Endothelial cell of umbilical vein (primary cell): ENCODE results near the gene PRRX2. TPM values are rescaled to one million over a fixed set of nuclear protein-coding genes. Genes with fewer than 3 reads are reported as not detected.

Experiments used
- BruUV-seq: library from RNA; stranded (reverse); fragments of 400-500 nt; replicated peaks from 2 replicates; lab custom pipeline; 2021; lab: Mats Ljungman, UMichigan
- CTCF ChIA-PET: fragments of 300-600, 350-600 bp; sonication (Branson Sonifier 250); formaldehyde crosslinking; loops from one replicate; lab custom pipeline; 2021; ENCODE audit warnings: antibody characterized with exemption, inconsistent platforms; lab: Charles Lee
- POLR2A ChIA-PET: fragments of 300-600, 350-600 bp; sonication (Branson Sonifier 250); formaldehyde crosslinking; loops from one replicate; lab custom pipeline; 2021; ENCODE audit warnings: antibody characterized with exemption, inconsistent platforms; lab: Charles Lee
- DNase-seq: peaks from one replicate; pipeline ENCODE4 v3.0.0-alpha.2; 2011; ENCODE audit warnings: low read depth, low spot score
- FAIRE-seq: peaks from 2 replicates; lab custom pipeline; 2011; peaks lifted over from hg19 to GRCh38; lab: Jason Lieb, UNC
- H2AFZ ChIP-seq: 2 replicates; pipeline ENCODE4 v1.6.0; 2012; ENCODE audit warnings: low read depth, low read length, control low read depth, inconsistent platforms
- H3K27ac ChIP-seq: 2 replicates; pipeline ENCODE4 v1.5.1; 2011; ENCODE audit warnings: low read depth, mild to moderate bottlenecking, control low read depth, low read length, moderate library complexity; ENCODE audit not compliant: insufficient read depth
- H3K27me3 ChIP-seq, 2 experiments: 2 replicates each; pipeline versions ENCODE4 v1.6.0 to v1.6.1; 2011; ENCODE audit warnings: low read length in 2 of 2, mixed read lengths in 1 of 2; ENCODE audit not compliant: control insufficient read depth in 2 of 2, insufficient read depth in 2 of 2
- H3K36me3 ChIP-seq, 2 experiments: 2 replicates in 1 of 2; 3 replicates in 1 of 2; pipeline ENCODE4 v1.5.1; 2011; ENCODE audit warnings: low read length in 2 of 2, mild to moderate bottlenecking in 1 of 2, moderate library complexity in 1 of 2; ENCODE audit not compliant: control insufficient read depth in 2 of 2, insufficient read depth in 2 of 2; ENCODE audit errors: extremely low read depth in 1 of 2
- H3K4me1 ChIP-seq: 3 replicates; pipeline ENCODE4 v1.5.1; 2011; ENCODE audit warnings: mild to moderate bottlenecking, low read length; ENCODE audit not compliant: control insufficient read depth, insufficient read depth; ENCODE audit errors: extremely low read depth
- H3K4me2 ChIP-seq: 2 replicates; pipeline ENCODE4 v1.6.1; 2011; ENCODE audit warnings: low read length, control low read depth, mixed read lengths; ENCODE audit not compliant: insufficient read depth
- H3K4me3 ChIP-seq, 3 experiments: fragments of 200-600 bp in 1 of 3; sonication (generic), shearing (Covaris generic) in 1 of 3; replicated peaks in 1 of 3; 2 replicates each; pipeline ENCODE4 v1.5.1; 2011 to 2016; ENCODE audit warnings: control low read depth in 3 of 3, low read length in 3 of 3, mild to moderate bottlenecking in 2 of 3, inconsistent platforms in 1 of 3, low read depth in 1 of 3, moderate library complexity in 1 of 3; ENCODE audit not compliant: insufficient read depth in 1 of 3
- H3K79me2 ChIP-seq: 2 replicates; pipeline ENCODE4 v1.6.0; 2012; ENCODE audit warnings: low read length, inconsistent platforms; ENCODE audit not compliant: control insufficient read depth, insufficient read depth
- H3K9ac ChIP-seq: replicated peaks from 2 replicates; pipeline ENCODE3; 2011; ENCODE audit warnings: low read length, control low read depth; ENCODE audit not compliant: insufficient read depth; ENCODE audit errors: extremely low read depth
- H3K9me1 ChIP-seq: replicated peaks from 3 replicates; pipeline ENCODE4 v1.6.0; 2011; ENCODE audit warnings: mild to moderate bottlenecking, low read length; ENCODE audit not compliant: control insufficient read depth, insufficient read depth; ENCODE audit errors: extremely low read depth
- H3K9me3 ChIP-seq: replicated peaks from 2 replicates; pipeline ENCODE4 v1.5.1; 2012; ENCODE audit warnings: low read length, inconsistent platforms; ENCODE audit not compliant: control insufficient read depth, insufficient read depth
- H4K20me1 ChIP-seq: replicated peaks from 2 replicates; pipeline ENCODE3; 2011; ENCODE audit warnings: mild to moderate bottlenecking, low read length; ENCODE audit not compliant: control insufficient read depth, insufficient read depth; ENCODE audit errors: extremely low read depth
- CTCF ChIP-seq, 2 donors: IDR thresholded peaks; 1 replicate in 1 of 2; 2 replicates in 1 of 2; pipeline ENCODE4 v1.5.1; 2011; ENCODE audit warnings: low read length in 2 of 2, mild to moderate bottlenecking in 2 of 2, moderate library complexity in 2 of 2, control low read depth in 1 of 2, inconsistent platforms in 1 of 2, low read depth in 1 of 2; ENCODE audit not compliant: insufficient read depth in 1 of 2; ENCODE audit errors: extremely low read depth in 1 of 2
- EZH2 ChIP-seq: IDR thresholded peaks from 2 replicates; pipeline ENCODE4 v1.6.1; 2012; ENCODE audit warnings: borderline replicate concordance, low read depth, mild to moderate bottlenecking, moderate library complexity, low read length, inconsistent platforms; ENCODE audit not compliant: severe bottlenecking
- FOS ChIP-seq: IDR thresholded peaks from 2 replicates; pipeline ENCODE4 v1.6.1; 2011; ENCODE audit warnings: mild to moderate bottlenecking, low read length, moderate library complexity, borderline replicate concordance; ENCODE audit not compliant: insufficient read depth
- GATA2 ChIP-seq: IDR thresholded peaks from 2 replicates; pipeline ENCODE4 v1.7.0; 2011; ENCODE audit warnings: low read depth, mild to moderate bottlenecking, moderate library complexity, mixed read lengths, low read length; ENCODE audit not compliant: insufficient read length, insufficient read depth
- JUN ChIP-seq: IDR thresholded peaks from 2 replicates; pipeline ENCODE4 v1.6.1; 2011; ENCODE audit warnings: borderline replicate concordance, low read depth; ENCODE audit not compliant: insufficient read length, insufficient read depth
- MAX ChIP-seq: IDR thresholded peaks from 2 replicates; pipeline ENCODE4 v1.6.1; 2011; ENCODE audit not compliant: insufficient read depth, insufficient read length
- MYC ChIP-seq: IDR thresholded peaks from one replicate; pipeline ENCODE4 v1.6.1; 2011; ENCODE audit warnings: mild to moderate bottlenecking, low read depth, low read length
- POLR2A ChIP-seq: IDR thresholded peaks from 2 replicates; pipeline ENCODE4 v1.6.1; 2012; ENCODE audit warnings: low read depth, mild to moderate bottlenecking, control low read depth, low read length
- POLR2AphosphoS5 ChIP-seq: IDR thresholded peaks from 2 replicates; pipeline ENCODE4 v1.6.1; 2012; ENCODE audit warnings: low read depth, mild to moderate bottlenecking, control low read depth, low read length, moderate library complexity; ENCODE audit not compliant: insufficient read depth
- dilution Hi-C: fragments of 300-500 bp; cut with MboI; formaldehyde crosslinking; loops from one replicate; pipeline ENCODE4 v1.15.0; 2019; ENCODE audit warnings: low sequenced_read_pairs; ENCODE audit not compliant: extremely low pct_ligation_motif_present
- intact Hi-C: fragments of 100-400 bp; cut with micrococcal nuclease; formaldehyde crosslinking; loops from one replicate; pipeline ENCODE4 v1.10.0; 2022
- polyA plus RNA-seq, 4 experiments: library from polyadenylated mRNA; depleted of rRNA in 3 of 4; stranded (reverse) in 3 of 4; unstranded in 1 of 4; fragments of >200 nt; gene quantifications; 2 replicates each; pipeline versions ENCODE4 v1.2.1 to v1.2.3, GENCODE V29; 2011 to 2012; ENCODE audit warnings: missing spikeins in 1 of 4
- total RNA-seq: library from RNA; stranded (reverse); gene quantifications from 2 replicates; pipeline ENCODE4 v1.2.3, GENCODE V29; 2021

Gene PRRX2
- total and polyA plus RNA-seq, 2 donors (not counting 3 experiments of a cell fraction or from before 2014, with no cell fraction given) = 0.19 to 0.77 TPM

- H4K20me1 ChIP-seq = no peaks in the 10 kb centered on the region
- dilution Hi-C loops (no loop called here), intact Hi-C loops (no loop called here)
- POLR2A ChIA-PET = no interaction called here
- H2AFZ ChIP-seq = no peak overlapping the region
- no peak overlapping the region for H3K4me2 ChIP-seq
- no peaks in the 10 kb centered on the region for H3K9me1 ChIP-seq
- FAIRE-seq (no peak), DNase-seq (no peak)
- no peak overlapping the region for H3K4me3 ChIP-seq
- no TSS peak for BruUV-seq
- peaks cover 4 to 11% of the 10 kb centered on the region in 2 experiments for H3K27me3 ChIP-seq
- H3K79me2 ChIP-seq = no peaks in the 10 kb centered on the region
- no peaks in the 10 kb centered on the region for H3K36me3 ChIP-seq
- H3K4me1 ChIP-seq = no peaks in the 10 kb centered on the region
- no peaks in the 10 kb centered on the region for H3K9me3 ChIP-seq
- no peak overlapping the region for H3K27ac ChIP-seq
- CTCF ChIA-PET = interaction anchor here (1.7 kb wide), 1 partner anchor 26 kb away, joined by 3 read pairs; no protein-coding TSS in a partner anchor
- no peak overlapping the region for H3K9ac ChIP-seq
- TF ChIP-seq JUN (no peak), POLR2AphosphoS5 (no peak), CTCF (IDR thresholded peaks at IDR 0.05; ENCODE audit: extremely low read depth in 1 of 2, insufficient read depth in 1 of 2, low read depth in 1 of 2, low read length in 2 of 2) (no peak), EZH2 (no peak), MYC (no peak), FOS (no peak), MAX (no peak), POLR2A (no peak), GATA2 (no peak)
Observed at GRCh38 chr9:129664746-129665388, 580 bp upstream of the PRRX2 start.
